ENCODE data around the gene KCNMB2. TPM values are rescaled to one million over a fixed set of nuclear protein-coding genes. Genes with fewer than 3 reads are reported as not detected.
"Not testable (repeated sequence)": the region's sequence is repeated elsewhere in the genome, so short reads cannot be mapped to it uniquely, and the experiment has no call there.

KCNMB2 gene
- total and polyA plus RNA-seq, 5 experiments from 2014 or later = not detected

- peaks cover 0 to 4% (median 0%) of the 10 kb centered on the region in 3 donors for H3K36me3 Mint-ChIP-seq
- DNase-seq (no peak), ATAC-seq (no peak)
- peaks cover 0 to 15% (median 0%) of the 10 kb centered on the region in 5 donors for H3K27me3 Mint-ChIP-seq
- no peaks in the 10 kb centered on the region for H3K4me1 Mint-ChIP-seq
- POLR2A ChIA-PET = no interaction called here
- H3K4me3 Mint-ChIP-seq = no peak overlapping the region
- peaks cover 0 to 19% (median 9%) of the 10 kb centered on the region in 9 donors for H3K9me3 Mint-ChIP-seq
- no peak overlapping the region for H3K27ac Mint-ChIP-seq
Observed at GRCh38 chr3:178743297-178743696, 207.1 kb downstream of the KCNMB2 start.

- Mint-ChIP-seq H3K27me3 (peaks cover 0 to 10% (median 0%) of the 10 kb centered on the region in 5 donors), H3K9me3 (peaks cover 0 to 19% (median 6%) of the 10 kb centered on the region in 9 donors)
- H3K36me3 Mint-ChIP-seq, DNase-seq, ATAC-seq, H3K4me1 Mint-ChIP-seq, H3K4me3 Mint-ChIP-seq, H3K27ac Mint-ChIP-seq, POLR2A ChIA-PET: not testable (repeated sequence)
Observed at GRCh38 chr3:178745861-178746655, 209.8 kb downstream of the KCNMB2 start.

DNA sequence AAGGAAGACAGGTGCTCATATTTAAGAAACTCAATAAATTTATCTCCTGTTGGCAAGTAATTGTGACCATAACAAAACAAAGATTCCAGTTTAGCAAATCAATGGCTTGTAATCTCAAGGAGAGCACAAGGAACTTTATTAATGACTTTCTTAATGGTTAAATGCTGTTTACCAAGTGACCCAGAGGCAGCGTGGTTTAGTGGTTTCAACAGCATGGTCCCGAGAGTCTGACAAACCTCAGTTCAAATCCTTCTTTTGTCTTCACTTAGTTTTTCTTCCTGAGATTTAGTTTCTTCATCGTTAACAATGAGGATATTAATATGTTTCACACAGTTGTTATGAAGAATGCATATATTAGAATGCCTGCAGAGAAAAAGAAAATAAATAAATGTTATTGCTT is 212.6 kb downstream of the KCNMB2 start:
- no peak overlapping the region for H3K27ac Mint-ChIP-seq
- no peak overlapping the region for H3K4me3 Mint-ChIP-seq
- peaks cover 0 to 7% (median 0%) of the 10 kb centered on the region in 5 donors for H3K27me3 Mint-ChIP-seq
- ATAC-seq = no peak
- no peak for DNase-seq
- H3K36me3 Mint-ChIP-seq = peaks cover 0 to 4% (median 0%) of the 10 kb centered on the region in 3 donors
- peaks cover 0 to 19% (median 6%) of the 10 kb centered on the region in 9 donors for H3K9me3 Mint-ChIP-seq
- H3K4me1 Mint-ChIP-seq = no peaks in the 10 kb centered on the region
- POLR2A ChIA-PET = no interaction called here

- peaks cover 0 to 7% (median 0%) of the 10 kb centered on the region in 5 donors for H3K27me3 Mint-ChIP-seq
- H3K4me3 Mint-ChIP-seq = no peak overlapping the region
- POLR2A ChIA-PET = no interaction called here
- H3K27ac Mint-ChIP-seq = no peak overlapping the region
- DNase-seq (no peak), ATAC-seq (no peak)
- H3K9me3 Mint-ChIP-seq = peaks cover 0 to 19% (median 6%) of the 10 kb centered on the region in 9 donors
- H3K36me3 Mint-ChIP-seq = peaks cover 0 to 4% (median 0%) of the 10 kb centered on the region in 3 donors
- H3K4me1 Mint-ChIP-seq = no peaks in the 10 kb centered on the region
Observed at GRCh38 chr3:178749471-178749870, 213.2 kb downstream of the KCNMB2 start.

DNA sequence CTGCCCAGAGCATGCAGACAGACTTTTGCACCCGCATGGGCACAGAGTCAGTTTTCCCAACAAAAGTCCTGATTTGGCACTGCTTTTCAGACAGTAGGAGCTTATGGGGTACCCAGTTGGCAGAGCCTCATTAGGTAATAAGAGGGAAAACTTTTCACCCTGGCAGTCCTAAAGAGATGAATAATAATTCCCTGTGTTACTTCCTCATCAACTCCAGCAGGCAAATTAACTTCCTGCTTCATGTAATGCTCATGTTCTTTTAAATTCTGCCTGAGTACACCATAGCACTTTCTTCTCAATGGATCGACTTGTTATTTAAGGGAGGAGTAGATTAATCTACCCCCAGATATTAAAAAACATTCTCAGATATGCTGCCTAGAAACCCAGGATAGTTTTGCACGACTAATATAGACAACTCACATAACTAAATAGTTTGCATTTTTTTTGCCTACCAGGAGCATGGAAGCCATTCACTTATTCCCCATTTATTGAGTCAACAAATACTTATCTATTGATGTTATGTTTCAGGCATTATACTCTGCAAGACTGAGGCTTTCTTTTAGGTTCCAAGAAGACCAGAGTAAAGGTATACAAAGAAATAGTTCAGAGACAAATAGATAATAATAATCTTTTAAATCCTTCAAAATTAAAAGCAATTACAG is 214.5 kb downstream of the KCNMB2 start:
- no peaks in the 10 kb centered on the region for H3K4me1 Mint-ChIP-seq
- DNase-seq (no peak), ATAC-seq (no peak)
- no peak overlapping the region for H3K4me3 Mint-ChIP-seq
- peaks cover 0 to 4% (median 0%) of the 10 kb centered on the region in 3 donors for H3K36me3 Mint-ChIP-seq
- peaks cover 0 to 7% (median 0%) of the 10 kb centered on the region in 5 donors for H3K27me3 Mint-ChIP-seq
- POLR2A ChIA-PET = no interaction called here
- H3K9me3 Mint-ChIP-seq = peaks cover 0 to 10% (median 4%) of the 10 kb centered on the region in 9 donors
- no peak overlapping the region for H3K27ac Mint-ChIP-seq

- Mint-ChIP-seq H3K36me3 (no peaks in the 10 kb centered on the region), H3K9me3 (no peaks in the 10 kb centered on the region), H3K27ac (no peak overlapping the region), H3K4me3 (no peak overlapping the region), H3K27me3 (peaks cover 0 to 4% (median 0%) of the 10 kb centered on the region in 5 donors), H3K4me1 (no peaks in the 10 kb centered on the region)
- DNase-seq (no peak), ATAC-seq (no peak)
- POLR2A ChIA-PET = no interaction called here
Observed at GRCh38 chr3:178752843-178753242, 216.6 kb downstream of the KCNMB2 start.

DNA sequence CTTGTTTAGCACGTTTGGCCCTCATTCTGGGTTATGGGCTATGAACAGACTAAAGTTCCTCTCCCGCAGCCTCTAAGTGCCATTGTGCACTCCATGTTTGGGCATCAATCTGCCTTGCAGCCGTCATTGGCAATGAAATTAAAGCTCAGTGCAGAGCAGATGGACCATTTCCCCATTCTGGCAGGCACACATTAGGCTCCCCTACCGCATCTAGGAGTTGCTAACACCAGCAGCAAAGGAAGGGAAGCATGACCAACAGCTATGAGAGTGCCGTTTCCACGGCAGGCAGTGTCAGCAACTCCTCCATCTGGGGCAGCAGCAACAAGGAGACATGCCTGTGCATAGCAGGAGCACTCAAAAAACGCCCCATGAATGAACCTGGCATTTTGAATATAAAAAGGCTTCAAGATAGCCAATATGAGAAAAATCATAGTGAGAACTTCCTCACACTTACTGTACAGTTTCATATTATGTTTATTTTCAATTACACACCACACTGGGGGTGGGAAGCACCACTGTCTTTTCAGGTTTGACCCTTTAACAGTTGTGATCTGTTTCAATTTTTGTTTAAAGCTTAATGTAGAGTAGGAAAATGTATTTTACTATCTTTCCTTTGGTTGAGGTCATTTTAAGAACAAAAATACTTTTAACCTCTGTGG is 218.7 kb downstream of the KCNMB2 start:
- ATAC-seq = no peak
- H3K4me1 Mint-ChIP-seq = no peaks in the 10 kb centered on the region
- no peaks in the 10 kb centered on the region for H3K9me3 Mint-ChIP-seq
- no peak for DNase-seq
- H3K27ac Mint-ChIP-seq = no peak overlapping the region
- no peaks in the 10 kb centered on the region for H3K36me3 Mint-ChIP-seq
- peaks cover 0 to 4% (median 0%) of the 10 kb centered on the region in 5 donors for H3K27me3 Mint-ChIP-seq
- POLR2A ChIA-PET = no interaction called here
- no peak overlapping the region for H3K4me3 Mint-ChIP-seq

DNA sequence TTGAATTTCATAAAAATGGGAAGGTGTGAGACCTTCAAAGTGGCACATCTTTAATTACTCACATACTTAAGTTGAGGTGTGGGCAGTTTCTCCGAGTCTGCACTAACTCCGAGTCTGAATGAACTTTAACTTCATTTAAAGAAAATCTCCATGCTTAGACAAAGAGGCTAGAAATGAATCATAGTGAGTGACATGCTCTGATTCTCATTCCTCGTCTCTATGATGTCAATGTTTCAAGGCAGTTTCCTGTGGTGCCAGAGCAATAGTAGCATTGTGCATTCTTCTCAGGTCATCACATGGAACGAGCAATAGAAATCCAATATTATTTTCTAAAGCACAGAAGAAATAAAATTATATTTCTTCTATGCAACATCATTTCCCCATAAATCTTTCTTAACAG is 224.8 kb downstream of the KCNMB2 start:
- ATAC-seq (no peak), DNase-seq (no peak)
- Mint-ChIP-seq H3K9me3 (no peaks in the 10 kb centered on the region), H3K36me3 (no peaks in the 10 kb centered on the region), H3K4me1 (no peaks in the 10 kb centered on the region), H3K27me3 (peaks cover 0 to 15% (median 6%) of the 10 kb centered on the region in 5 donors), H3K4me3 (no peak overlapping the region), H3K27ac (no peak overlapping the region)
- POLR2A ChIA-PET = interaction anchor here (0.6 kb wide), 1 partner anchor 195 kb away, joined by 3 read pairs; no protein-coding TSS in a partner anchor

GRCh38 chr3:178761461-178761860 is 225.2 kb downstream of the KCNMB2 start:
- no peaks in the 10 kb centered on the region for H3K4me1 Mint-ChIP-seq
- no peak overlapping the region for H3K27ac Mint-ChIP-seq
- POLR2A ChIA-PET = no interaction called here
- DNase-seq (no peak), ATAC-seq (no peak)
- no peak overlapping the region for H3K4me3 Mint-ChIP-seq
- H3K27me3 Mint-ChIP-seq = peaks cover 0 to 17% (median 6%) of the 10 kb centered on the region in 5 donors
- no peaks in the 10 kb centered on the region for H3K9me3 Mint-ChIP-seq
- H3K36me3 Mint-ChIP-seq = no peaks in the 10 kb centered on the region

DNA sequence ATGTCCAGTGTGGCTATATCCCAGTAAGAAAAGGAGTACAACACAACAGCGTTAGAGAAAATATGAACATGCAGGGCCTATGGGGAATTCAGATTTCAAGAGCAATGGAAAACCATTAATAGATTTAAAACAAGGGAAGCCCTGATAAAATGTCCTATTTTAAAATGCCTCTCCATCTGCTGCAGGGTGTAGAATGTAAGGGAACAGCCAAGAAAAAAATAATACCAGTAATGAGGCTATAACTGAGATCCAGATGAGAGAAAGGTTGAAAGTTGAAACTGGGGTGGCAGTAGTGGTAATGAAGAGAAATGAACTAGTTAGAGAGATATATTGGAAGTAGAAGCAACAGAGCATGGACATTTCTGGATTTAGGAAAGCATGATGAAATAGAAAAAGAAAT is 226.1 kb downstream of the KCNMB2 start:
- peaks cover 0 to 17% (median 6%) of the 10 kb centered on the region in 5 donors for H3K27me3 Mint-ChIP-seq
- DNase-seq (no peak), ATAC-seq (no peak)
- no peak overlapping the region for H3K27ac Mint-ChIP-seq
- H3K36me3 Mint-ChIP-seq = no peaks in the 10 kb centered on the region
- no peaks in the 10 kb centered on the region for H3K4me1 Mint-ChIP-seq
- no peaks in the 10 kb centered on the region for H3K9me3 Mint-ChIP-seq
- H3K4me3 Mint-ChIP-seq = no peak overlapping the region
- POLR2A ChIA-PET = no interaction called here

DNA sequence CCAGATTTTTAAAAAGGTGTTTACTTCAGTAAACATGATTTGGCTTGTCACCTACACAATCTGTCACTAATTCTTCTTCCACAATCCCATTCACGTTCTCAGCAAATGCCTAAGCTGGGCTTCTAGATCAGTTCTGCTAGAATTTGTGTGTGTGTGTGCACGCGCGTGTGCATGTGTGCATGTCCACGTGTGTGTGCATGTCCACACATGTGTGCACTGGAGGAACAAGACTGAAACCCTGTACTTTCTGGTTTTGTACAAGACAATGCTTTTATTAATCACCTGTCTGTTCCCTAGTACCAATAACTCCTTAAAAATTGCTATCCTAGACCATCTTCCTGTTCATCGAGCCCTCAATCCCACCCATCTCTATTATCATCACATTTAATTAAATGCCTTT is 229.2 kb downstream of the KCNMB2 start:
- peaks cover 0 to 8% (median 4%) of the 10 kb centered on the region in 9 donors for H3K9me3 Mint-ChIP-seq
- H3K4me1 Mint-ChIP-seq = no peaks in the 10 kb centered on the region
- no peak overlapping the region for H3K4me3 Mint-ChIP-seq
- DNase-seq (no peak), ATAC-seq (no peak)
- H3K36me3 Mint-ChIP-seq = peaks cover 0 to 7% (median 0%) of the 10 kb centered on the region in 3 donors
- H3K27me3 Mint-ChIP-seq = peaks cover 0 to 17% (median 8%) of the 10 kb centered on the region in 5 donors
- POLR2A ChIA-PET = no interaction called here
- H3K27ac Mint-ChIP-seq = no peak overlapping the region

DNA sequence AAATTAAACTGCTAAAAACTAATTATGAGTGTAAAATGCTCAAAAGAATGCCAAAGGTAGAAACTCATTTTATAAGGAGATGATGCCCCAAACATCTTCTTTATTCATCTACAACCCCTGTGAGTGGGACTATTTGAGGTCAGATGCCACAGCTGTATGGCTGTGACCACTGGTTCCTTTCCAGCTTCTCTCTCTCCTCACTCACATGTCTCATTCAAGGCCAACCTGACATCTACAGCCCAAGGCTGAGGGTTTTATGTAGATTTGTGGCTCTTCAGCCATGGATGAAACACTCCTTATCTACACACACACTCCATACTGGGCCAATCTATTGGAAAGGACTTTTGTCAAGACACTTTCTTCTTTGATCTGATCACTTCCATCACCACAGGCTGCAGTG is 231.3 kb downstream of the KCNMB2 start:
- POLR2A ChIA-PET = no interaction called here
- Mint-ChIP-seq H3K4me3 (no peak overlapping the region), H3K36me3 (peaks cover 0 to 24% (median 4%) of the 10 kb centered on the region in 3 donors), H3K27ac (no peak overlapping the region), H3K27me3 (peaks cover 0 to 13% (median 5%) of the 10 kb centered on the region in 5 donors), H3K4me1 (peaks cover 0 to 10% (median 3%) of the 10 kb centered on the region in 4 donors), H3K9me3 (peaks cover 0 to 22% (median 16%) of the 10 kb centered on the region in 9 donors)
- no peak for ATAC-seq
- no peak for DNase-seq
